K562 (cell line): ENCODE results near the gene CCDC136. TPM values are rescaled to one million over a fixed set of nuclear protein-coding genes. Genes with fewer than 3 reads are reported as not detected.

Source experiments
- CAMTA2 ChIP-seq: fragments of 250-450 bp; sonication (Bioruptor Pico); conservative IDR thresholded peaks from 2 replicates; pipeline ENCODE4 v1.5.1; 2022
- DACH1 ChIP-seq: fragments of 450-650 bp; IDR thresholded peaks from 2 replicates; pipeline ENCODE4 v1.6.1; 2018; ENCODE audit not compliant: partially characterized antibody
- GATAD2B ChIP-seq: fragments of 450-650 bp; IDR thresholded peaks from 2 replicates; pipeline ENCODE4 v1.6.1; 2017; ENCODE audit warnings: mild to moderate bottlenecking, borderline replicate concordance
- HNRNPLL ChIP-seq: fragments of 200-400 bp; formaldehyde crosslinking; IDR thresholded peaks from 2 replicates; pipeline ENCODE4 v1.6.1; 2017; ENCODE audit warnings: low read length, low read depth, mild to moderate bottlenecking; ENCODE audit not compliant: poor library complexity, severe bottlenecking
- ILF3 ChIP-seq: fragments of 450-650 bp; IDR thresholded peaks from 2 replicates; pipeline ENCODE4 v1.6.1; 2018; ENCODE audit warnings: antibody characterized with exemption, mild to moderate bottlenecking, moderate library complexity, borderline replicate concordance
- NCOA4 ChIP-seq: fragments of 450-650 bp; IDR thresholded peaks from 2 replicates; pipeline ENCODE4 v1.6.1; 2018; ENCODE audit warnings: mild to moderate bottlenecking; ENCODE audit not compliant: partially characterized antibody
- NR2C1 ChIP-seq, 2 experiments: fragments of 450-650 bp; IDR thresholded peaks; 2 replicates each; pipeline ENCODE4 v1.6.1; 2017; ENCODE audit warnings: mild to moderate bottlenecking in 2 of 2, antibody characterized with exemption in 1 of 2, inconsistent platforms in 1 of 2, missing compliant biosample characterization in 1 of 2, missing genetic modification characterization in 1 of 2
- PHTF2 ChIP-seq: fragments of 250-450 bp; sonication (Bioruptor Pico); IDR thresholded peaks from 2 replicates; pipeline ENCODE4 v1.5.0; 2021; ENCODE audit warnings: mild to moderate bottlenecking
- POLR2AphosphoS2 ChIP-seq: IDR thresholded peaks from 2 replicates; pipeline ENCODE4 v1.6.1; 2012; ENCODE audit warnings: low read length, improper control_type of control experiment
- RFX5 ChIP-seq: IDR thresholded peaks from 2 replicates; pipeline ENCODE4 v1.6.1; 2011; ENCODE audit warnings: low read depth, mild to moderate bottlenecking, improper control_type of control experiment, low read length
- SIRT6 ChIP-seq: IDR thresholded peaks from one replicate; pipeline ENCODE4 v1.6.1; 2012; ENCODE audit warnings: low read depth, mild to moderate bottlenecking, control low read depth, inconsistent platforms, low read length, moderate library complexity
- SMAD1 ChIP-seq: fragments of 150-350 bp; IDR thresholded peaks from 2 replicates; pipeline ENCODE4 v1.6.1; 2014; ENCODE audit warnings: low read length, low read depth; ENCODE audit not compliant: partially characterized antibody
- ZNF282 ChIP-seq: sonication (generic); formaldehyde crosslinking; IDR thresholded peaks from 2 replicates; pipeline ENCODE4 v1.8.1; 2023; ENCODE audit warnings: missing genetic modification reagents
- ZNF354B ChIP-seq: fragments of 250-450 bp; sonication (Bioruptor Pico); IDR thresholded peaks from 2 replicates; pipeline ENCODE4 v1.4.0; 2020
- polyA plus RNA-seq, 8 experiments: library from polyadenylated mRNA; depleted of rRNA in 4 of 8; stranded (reverse) in 5 of 8; unstranded in 3 of 8; fragments of >200 nt; fragmentation: Nextera tagmentation in 2 of 8; fragmentation: Illumina TruSeq in 1 of 8; extraction: Ambion mirVana in 2 of 8; extraction: Trizol in 1 of 8; gene quantifications; 2 replicates each; pipeline versions ENCODE4 v1.2.1 to v1.2.3, GENCODE V29; 2011 to 2014; ENCODE audit warnings: inconsistent platforms in 1 of 8, missing spikeins in 1 of 8
- total RNA-seq, 7 experiments: library from RNA; depleted of rRNA in 6 of 7; stranded (reverse); fragments of >200 nt in 6 of 7; fragmentation: Illumina TruSeq in 2 of 7; extraction: Trizol in 2 of 7; gene quantifications; 2 replicates each; pipeline versions ENCODE4 v1.2.1 to v1.2.3, GENCODE V29; 2011 to 2021; ENCODE audit warnings: low replicate concordance in 1 of 7
- TF ChIP-seq, protein P1 (sequence below), 2 experiments: fragments of 450-650 bp; IDR thresholded peaks; 2 replicates each; pipeline ENCODE4 v1.6.1; 2016
- TF ChIP-seq, protein P2 (sequence below): sonication (generic); IDR thresholded peaks from 2 replicates; pipeline ENCODE4 v1.6.1; 2016
- TF ChIP-seq, protein P3 (sequence below): fragments of 250-450 bp; sonication (Bioruptor Pico); IDR thresholded peaks from 2 replicates; pipeline ENCODE4 v1.8.0; 2022; ENCODE audit warnings: inconsistent platforms, mild to moderate bottlenecking, moderate library complexity, borderline replicate concordance
- TF ChIP-seq, protein P4 (sequence below): fragments of 250-450 bp; sonication (Bioruptor Pico); IDR thresholded peaks from 2 replicates; pipeline ENCODE4 v1.4.0; 2020; ENCODE audit warnings: borderline replicate concordance
- TF ChIP-seq, protein P5 (sequence below): sonication (generic); formaldehyde crosslinking; IDR thresholded peaks from 2 replicates; pipeline ENCODE4 v1.8.0; 2022; ENCODE audit warnings: mild to moderate bottlenecking, missing genetic modification reagents, borderline replicate concordance

CCDC136 gene
- total and polyA plus RNA-seq, 9 of the 15 experiments (the other 6 are each of a cell fraction or from before 2014, with no cell fraction given): 2.4 to 40.8 (median 26.5) TPM

DNA sequence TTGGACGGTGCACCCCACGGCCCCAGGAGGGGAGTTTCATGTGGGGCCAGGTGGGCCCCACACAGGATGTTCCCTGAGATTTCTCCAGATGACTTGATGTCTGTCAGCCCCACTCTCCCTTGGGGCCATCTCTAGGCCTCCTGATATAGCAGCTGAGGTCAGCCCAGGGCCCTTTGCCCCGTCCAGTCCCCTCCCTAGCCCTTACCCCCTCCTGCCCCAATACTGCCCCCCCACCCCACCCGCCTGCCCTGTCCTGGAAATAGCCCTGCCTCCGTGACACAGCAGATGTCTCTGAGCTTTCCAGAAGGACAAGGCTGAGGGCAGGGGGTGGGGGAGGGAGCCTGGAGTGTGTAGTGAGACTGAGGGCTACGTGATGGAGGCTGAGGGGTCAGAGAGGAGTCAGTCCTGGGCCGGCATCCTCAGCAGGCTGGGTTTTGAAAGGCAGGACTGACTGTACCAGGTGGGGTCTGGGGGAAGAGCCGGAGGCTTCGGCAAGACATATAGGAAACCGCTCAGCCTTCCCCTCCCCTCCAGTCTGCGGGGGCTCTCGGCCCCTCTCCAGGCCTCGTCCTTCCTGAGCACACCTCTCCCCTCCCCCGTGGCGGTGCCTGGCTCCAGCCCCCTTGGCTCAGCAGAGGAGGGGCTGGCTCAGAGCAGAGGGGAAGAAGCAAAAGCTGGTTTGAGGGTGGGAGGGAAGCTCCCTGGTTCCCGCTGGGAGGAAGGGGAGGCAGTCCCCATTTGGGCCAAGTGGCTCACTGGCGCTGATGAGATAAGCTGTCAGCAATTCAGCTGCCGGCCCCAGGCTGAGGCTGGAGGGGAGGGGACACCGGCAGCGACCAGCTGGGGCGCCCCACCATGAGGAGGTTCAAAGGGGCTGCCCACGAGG, 40.5 kb downstream of the CCDC136 start (continued):
- TF ChIP-seq, protein P1, sequence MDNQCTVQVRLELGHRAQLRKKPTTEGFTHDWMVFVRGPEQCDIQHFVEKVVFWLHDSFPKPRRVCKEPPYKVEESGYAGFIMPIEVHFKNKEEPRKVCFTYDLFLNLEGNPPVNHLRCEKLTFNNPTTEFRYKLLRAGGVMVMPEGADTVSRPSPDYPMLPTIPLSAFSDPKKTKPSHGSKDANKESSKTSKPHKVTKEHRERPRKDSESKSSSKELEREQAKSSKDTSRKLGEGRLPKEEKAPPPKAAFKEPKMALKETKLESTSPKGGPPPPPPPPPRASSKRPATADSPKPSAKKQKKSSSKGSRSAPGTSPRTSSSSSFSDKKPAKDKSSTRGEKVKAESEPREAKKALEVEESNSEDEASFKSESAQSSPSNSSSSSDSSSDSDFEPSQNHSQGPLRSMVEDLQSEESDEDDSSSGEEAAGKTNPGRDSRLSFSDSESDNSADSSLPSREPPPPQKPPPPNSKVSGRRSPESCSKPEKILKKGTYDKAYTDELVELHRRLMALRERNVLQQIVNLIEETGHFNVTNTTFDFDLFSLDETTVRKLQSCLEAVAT (IDR thresholded peaks at IDR 0.05): peak; percentile 59 to 61; a peak in 3 of 4 replicates
- TF ChIP-seq PHTF2 (CRISPR knock-in tag): no peak
- no peak for TF ChIP-seq RFX5
- TF ChIP-seq NCOA4: no peak
- TF ChIP-seq ILF3: no peak
- no peak for TF ChIP-seq ZNF282 (CRISPR knock-in tag)
- TF ChIP-seq HNRNPLL: no peak
- TF ChIP-seq CAMTA2 (CRISPR knock-in tag): peak; percentile 9; the same call in 1 of the 2 replicates
- TF ChIP-seq, protein P2, sequence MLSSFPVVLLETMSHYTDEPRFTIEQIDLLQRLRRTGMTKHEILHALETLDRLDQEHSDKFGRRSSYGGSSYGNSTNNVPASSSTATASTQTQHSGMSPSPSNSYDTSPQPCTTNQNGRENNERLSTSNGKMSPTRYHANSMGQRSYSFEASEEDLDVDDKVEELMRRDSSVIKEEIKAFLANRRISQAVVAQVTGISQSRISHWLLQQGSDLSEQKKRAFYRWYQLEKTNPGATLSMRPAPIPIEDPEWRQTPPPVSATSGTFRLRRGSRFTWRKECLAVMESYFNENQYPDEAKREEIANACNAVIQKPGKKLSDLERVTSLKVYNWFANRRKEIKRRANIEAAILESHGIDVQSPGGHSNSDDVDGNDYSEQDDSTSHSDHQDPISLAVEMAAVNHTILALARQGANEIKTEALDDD: no peak
- no peak for TF ChIP-seq ZNF354B (CRISPR knock-in tag)
- no peak; the same call in 1 of the 2 replicates for TF ChIP-seq GATAD2B
- peak; percentile 17 for TF ChIP-seq SMAD1
- TF ChIP-seq DACH1: peak; percentile 90
- 0 out of 2 replicates have a peak, but pooled peaks have one; percentile 39 for TF ChIP-seq POLR2AphosphoS2
- TF ChIP-seq, protein P3, sequence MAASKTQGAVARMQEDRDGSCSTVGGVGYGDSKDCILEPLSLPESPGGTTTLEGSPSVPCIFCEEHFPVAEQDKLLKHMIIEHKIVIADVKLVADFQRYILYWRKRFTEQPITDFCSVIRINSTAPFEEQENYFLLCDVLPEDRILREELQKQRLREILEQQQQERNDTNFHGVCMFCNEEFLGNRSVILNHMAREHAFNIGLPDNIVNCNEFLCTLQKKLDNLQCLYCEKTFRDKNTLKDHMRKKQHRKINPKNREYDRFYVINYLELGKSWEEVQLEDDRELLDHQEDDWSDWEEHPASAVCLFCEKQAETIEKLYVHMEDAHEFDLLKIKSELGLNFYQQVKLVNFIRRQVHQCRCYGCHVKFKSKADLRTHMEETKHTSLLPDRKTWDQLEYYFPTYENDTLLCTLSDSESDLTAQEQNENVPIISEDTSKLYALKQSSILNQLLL (CRISPR knock-in tag): no peak
- TF ChIP-seq NR2C1 (IDR thresholded peaks at IDR 0.05): peak; percentile 42; the same call in 1 of the 2 replicates
- 0 out of 2 replicates have a peak, but pooled peaks have one; percentile 28 for TF ChIP-seq NR2C1 (tag; IDR thresholded peaks at IDR 0.05)
- no peak for TF ChIP-seq SIRT6
- TF ChIP-seq, protein P4, sequence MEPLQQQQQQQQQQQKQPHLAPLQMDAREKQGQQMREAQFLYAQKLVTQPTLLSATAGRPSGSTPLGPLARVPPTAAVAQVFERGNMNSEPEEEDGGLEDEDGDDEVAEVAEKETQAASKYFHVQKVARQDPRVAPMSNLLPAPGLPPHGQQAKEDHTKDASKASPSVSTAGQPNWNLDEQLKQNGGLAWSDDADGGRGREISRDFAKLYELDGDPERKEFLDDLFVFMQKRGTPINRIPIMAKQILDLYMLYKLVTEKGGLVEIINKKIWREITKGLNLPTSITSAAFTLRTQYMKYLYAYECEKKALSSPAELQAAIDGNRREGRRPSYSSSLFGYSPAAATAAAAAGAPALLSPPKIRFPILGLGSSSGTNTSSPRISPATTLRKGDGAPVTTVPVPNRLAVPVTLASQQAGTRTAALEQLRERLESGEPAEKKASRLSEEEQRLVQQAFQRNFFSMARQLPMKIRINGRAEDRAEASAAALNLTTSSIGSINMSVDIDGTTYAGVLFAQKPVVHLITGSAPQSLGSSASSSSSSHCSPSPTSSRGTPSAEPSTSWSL: no peak
- TF ChIP-seq, protein P5, sequence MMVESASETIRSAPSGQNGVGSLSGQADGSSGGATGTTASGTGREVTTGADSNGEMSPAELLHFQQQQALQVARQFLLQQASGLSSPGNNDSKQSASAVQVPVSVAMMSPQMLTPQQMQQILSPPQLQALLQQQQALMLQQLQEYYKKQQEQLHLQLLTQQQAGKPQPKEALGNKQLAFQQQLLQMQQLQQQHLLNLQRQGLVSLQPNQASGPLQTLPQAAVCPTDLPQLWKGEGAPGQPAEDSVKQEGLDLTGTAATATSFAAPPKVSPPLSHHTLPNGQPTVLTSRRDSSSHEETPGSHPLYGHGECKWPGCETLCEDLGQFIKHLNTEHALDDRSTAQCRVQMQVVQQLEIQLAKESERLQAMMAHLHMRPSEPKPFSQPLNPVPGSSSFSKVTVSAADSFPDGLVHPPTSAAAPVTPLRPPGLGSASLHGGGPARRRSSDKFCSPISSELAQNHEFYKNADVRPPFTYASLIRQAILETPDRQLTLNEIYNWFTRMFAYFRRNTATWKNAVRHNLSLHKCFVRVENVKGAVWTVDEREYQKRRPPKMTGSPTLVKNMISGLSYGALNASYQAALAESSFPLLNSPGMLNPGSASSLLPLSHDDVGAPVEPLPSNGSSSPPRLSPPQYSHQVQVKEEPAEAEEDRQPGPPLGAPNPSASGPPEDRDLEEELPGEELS (CRISPR knock-in tag): 0 out of 2 replicates have a peak, but pooled peaks have one; percentile 13
